Non-pigmented ciliary epithelial cell (primary cell): ENCODE data around the gene HMG20B.

Source experiments
- DNase-seq: peaks from one replicate; pipeline ENCODE4 v3.0.0-alpha.2; 2010; ENCODE audit warnings: low read depth

HMG20B gene

DNA sequence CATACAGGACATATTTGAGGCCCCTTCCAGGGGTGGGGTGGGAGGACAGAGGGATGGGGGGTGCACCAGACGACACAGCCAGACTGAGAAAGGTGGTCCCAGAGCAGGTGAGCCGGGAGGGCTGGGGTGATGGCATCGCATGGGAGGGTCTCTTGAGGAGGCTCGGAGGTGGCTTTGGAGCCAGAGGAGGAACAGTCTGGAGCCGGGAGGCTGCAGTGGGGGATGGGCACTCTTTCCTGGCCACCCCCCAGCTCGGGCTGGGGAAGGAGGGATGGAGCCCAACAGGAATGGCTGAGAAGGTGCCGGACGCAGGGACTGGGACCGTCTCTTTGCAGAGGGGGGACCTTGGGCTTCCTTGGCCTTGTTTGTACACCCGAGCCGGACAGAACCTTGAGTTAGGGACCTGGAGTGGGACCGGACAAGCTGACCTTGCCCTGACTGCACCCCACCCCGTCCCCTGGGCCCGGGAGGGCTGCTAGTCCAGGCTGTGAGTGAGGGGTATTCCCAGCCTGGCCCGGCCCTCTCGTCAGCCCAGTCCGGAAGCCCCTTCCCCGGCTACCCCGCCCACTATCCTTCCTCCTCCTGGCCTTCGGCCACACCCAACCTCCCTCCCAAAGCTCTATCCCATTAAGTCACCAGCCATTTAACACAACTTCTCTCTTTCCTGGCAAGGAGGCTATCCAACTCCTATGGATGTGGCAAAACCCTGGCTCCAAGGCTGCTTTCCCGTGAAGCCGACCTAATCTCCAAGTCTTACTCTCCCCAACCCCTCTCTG lies 34.7 kb downstream of the HMG20B start:
- DNase-seq: no peak

DNA sequence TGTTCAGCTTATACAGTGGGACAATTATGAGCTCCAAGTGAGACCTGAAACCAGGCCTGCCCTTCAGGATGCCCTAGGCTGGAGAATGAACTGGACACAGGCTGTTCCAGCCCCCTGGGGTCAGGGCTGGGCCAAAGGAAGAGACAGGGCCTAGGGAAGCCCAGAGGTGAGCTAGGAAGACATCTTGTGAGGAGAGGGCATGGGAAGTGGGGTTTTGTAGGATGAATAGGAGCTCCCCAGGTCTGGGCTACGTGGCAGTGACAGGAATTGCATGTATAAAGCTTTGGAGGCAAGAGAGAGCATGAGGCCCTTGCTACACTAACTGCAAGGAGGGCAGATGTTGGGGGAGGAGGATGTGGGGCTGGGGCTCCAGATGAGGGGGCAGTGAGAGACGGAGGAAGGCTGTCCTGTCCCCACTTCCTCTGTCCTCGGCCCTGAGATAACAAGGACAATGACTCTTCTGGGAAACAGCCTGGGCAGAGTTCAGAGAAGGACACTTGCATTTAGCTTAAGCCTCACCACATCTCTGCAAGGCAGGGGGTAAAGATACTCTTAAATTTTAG lies 35.4 kb downstream of the HMG20B start:
- DNase-seq: no peak

DNA sequence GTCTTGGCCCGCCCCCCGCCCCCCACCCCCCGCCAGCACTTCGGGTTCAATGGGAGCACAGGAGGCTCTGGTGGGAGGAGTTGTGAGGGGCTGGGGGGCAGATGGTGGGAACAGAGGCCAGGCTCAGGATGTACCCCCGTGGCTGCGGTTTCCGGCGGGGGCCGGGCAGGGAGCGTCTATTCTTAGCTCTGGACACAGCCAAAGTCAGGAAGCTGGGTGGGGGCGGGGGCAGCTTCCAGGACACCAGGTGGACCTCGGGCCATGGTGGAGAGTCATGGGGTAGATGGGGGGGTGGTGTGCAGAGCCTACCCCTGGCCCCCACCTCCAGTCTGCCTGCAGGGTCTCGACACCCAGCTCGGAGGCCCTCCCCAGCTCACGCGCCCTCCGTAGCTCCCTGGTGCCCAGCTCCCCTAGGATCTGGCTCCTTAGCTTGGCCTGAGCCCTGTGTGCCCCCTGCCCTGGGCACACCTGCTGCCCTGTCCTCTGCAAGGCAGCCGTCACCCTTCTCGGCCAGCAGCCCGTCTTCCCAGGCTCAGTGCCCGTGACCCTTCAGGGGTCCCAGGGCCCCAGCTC lies 36.1 kb downstream of the HMG20B start:
- DNase-seq: no peak

DNA sequence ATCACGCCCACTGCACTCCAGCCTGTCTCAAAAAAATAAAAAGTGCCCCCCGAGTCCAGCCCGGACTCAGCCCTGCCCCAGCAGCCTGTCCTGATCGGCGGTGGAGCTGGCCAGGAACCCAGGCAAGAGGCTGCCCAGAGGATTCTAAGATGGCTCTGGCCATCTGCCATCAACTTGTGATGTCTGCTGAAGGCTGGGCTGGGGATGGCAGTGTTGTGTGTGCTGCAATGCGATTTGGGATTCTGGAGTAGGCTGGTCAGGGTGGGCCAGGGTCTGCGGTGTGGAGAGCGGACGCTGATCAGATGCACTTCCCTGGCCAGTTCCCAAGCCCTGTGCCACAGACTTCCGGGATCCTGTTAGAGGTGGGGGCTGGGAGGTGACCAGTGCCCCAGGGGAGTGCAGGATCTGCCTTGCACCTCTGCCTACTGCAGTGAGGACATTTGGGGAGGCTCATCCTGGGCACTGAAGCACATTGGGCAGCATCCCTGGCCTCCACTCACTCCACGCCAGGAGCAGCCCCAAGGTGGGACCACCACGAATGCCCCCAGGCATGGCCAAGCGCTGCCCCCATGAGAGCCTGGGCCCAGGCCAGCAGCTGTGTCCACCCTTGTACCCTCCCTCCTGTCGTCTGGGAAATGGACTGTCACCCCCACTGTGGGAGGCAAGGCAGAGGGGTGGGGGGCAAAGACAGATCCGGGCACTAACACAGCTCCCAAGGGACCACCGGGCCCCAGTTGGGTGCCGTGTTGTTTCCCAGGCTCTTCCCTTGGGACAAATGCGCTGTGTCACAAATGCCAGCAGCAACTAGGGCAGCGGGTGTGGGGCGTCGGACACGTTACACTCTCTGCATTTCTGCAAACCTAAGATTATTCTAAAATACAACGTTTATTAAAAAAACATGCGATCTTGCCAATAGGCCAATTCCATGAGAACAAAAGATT lies 37.3 kb downstream of the HMG20B start:
- no peak for DNase-seq

DNA sequence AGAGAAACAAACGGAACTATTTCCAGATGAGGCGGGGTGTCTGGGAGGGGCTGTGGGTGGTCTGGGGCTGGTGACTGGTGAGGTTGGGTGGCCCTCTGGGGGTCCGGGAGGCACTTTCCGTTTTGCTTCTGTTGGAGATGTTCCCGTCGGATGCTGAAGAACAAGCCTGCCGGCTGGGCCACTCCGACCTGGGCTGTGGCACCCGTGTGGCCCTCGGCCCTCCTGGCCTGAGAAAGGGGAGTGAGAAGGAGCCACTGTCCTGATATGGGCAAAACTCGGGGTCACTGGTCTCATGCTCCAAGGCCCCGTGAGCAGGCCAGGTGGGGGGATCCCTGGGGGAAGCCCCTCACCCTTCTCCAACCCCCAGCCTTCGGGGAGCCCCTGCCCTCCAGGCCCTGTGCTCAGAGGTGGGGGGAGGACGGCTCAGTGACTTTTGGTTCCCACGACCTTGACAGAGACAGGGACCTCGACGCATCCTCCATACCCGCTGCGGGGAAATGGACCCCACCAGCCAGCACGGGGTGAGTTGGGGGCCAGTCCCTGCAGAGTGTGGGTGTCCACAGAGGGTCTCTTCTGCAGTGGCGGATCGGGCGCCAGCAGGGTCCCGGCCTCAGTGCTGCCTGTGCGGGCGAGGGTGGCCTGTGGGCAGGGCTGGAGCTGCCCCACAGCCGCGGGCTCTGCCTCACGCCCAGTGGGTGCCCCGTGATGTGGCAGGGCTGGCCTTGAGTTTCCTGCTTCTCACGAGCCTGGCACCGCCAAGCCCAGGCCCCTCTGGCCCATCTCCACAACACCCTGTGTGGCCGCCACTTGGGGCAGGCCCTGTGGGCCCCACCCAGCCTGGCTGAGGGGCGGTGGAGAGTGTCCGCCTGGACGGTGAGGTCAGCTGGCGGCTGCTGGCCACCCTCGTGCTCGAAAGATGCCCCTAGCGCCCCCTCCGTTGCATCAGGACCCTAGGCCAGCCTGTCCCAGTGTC lies 38.3 kb downstream of the HMG20B start:
- DNase-seq: no peak

DNA sequence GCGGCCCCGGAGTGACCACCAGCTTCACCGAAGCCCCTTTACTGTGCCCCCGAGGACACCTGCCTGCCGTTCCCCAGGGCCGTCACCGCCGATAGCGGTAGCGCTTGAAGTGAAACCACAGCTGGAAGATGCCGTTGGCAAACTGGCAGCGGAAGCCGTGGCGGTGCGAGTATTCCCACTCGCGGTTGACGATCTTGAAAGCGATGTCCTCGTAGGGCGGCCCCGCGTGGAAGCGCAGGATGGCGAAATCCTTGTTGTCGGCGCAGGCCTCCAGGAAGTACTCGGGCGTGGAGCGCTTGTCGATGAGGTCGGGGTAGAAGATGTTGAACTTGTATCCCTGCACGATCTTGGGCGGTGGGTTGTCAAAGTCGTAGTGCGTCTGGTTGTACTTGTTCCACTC lies 39.1 kb downstream of the HMG20B start:
- no peak for DNase-seq

DNA sequence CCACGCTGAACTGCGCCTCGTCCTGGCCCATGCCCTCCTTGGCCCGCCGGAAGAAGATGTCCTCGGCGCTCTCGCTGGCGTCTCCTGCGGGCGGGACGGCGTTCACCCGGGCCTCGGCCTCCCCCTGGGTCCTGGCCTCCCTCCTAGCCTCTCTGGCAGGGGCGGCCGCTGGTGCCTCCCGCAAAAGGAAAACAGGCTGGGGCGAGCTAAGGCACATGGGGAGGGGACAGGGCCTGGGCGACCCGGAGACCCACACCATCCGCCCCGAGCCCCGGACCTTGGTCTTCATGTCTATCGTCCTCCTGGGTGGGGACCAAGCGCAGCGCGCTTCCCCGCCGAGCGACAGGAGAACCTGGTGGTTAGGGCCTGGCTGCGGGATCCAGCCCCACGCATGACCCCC lies 39.6 kb downstream of the HMG20B start:
- DNase-seq: no peak

DNA sequence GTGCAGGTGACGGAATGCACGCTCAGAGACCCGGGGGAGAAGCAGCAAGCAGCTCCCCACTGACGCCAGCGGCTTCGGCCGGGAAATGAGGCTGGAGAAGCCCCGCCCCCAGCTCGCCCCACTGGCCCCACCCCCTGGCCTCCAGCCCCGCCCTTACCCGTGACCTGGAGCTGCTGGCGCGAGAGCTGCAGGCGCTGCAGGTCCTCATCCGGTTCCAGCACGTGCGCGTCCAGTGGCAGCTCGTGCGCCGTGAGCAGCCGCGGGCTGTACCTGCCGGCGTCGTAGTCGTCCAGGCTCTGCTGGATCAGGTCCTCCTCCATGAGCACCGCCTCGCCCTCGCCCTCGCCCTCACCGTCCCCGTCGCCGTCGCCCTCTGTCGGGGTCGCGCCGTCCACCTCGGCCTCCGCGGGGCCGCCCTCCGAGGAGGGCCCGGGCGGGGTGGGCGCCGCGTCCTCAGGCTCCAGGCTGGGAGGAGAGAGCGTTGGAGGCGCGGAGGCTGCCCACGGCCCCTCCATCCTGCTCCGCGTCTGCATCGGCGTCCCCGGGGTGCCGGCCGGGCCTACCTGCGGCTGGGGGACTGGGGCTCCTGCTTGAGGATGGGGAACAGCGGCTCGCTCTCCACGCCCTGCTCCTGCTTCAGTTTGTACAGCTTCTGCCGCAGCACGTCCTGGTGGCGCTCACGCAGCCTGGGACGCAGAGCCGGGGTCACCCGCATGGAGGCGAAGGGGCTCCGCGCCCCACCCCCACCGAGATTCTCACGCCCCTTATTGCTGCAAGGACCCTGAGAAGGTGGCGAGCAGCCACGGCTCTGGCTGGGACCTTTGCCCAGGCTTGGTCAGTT lies 40.4 kb downstream of the HMG20B start:
- DNase-seq: no peak

DNA sequence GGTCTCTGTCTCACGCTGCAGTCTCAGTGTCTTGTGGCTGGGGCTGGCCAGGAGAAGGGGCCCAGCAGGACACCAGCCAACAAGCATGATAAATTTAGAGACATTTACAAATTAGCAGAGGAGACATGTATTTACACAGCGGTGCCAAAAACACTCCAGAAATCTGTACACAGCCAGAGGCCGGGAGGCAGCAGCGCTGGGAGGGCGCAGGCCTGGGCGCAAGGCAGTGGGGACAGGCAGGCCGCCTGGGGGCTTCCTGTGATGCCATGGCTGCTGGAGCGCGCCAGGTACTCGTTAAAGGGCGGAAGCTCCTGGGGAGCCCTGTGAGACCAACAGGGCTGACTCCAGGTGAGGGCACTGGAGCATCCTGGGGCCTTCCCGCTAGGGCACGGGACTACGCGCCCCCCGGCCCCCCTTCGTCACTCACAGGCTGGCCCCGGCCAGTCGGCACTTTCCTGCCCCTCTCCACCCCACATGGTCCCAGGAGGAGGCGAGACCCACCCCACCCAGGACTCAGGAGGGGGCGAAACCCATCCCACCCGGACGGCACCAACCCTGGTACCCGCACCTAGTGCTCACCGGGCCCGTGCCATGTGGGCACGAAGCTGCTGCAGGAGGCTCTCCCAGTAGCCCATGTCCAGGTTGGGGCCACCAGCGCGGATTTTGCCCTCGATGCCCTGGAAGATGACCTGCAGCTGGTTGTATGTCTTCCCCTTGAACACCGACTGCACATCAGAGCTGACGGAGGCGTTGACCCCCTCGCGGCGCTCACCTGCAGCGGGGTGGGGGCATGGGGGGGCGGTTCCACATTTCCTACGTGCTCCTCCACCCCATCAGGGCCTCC lies 41.3 kb downstream of the HMG20B start:
- DNase-seq: no peak

DNA sequence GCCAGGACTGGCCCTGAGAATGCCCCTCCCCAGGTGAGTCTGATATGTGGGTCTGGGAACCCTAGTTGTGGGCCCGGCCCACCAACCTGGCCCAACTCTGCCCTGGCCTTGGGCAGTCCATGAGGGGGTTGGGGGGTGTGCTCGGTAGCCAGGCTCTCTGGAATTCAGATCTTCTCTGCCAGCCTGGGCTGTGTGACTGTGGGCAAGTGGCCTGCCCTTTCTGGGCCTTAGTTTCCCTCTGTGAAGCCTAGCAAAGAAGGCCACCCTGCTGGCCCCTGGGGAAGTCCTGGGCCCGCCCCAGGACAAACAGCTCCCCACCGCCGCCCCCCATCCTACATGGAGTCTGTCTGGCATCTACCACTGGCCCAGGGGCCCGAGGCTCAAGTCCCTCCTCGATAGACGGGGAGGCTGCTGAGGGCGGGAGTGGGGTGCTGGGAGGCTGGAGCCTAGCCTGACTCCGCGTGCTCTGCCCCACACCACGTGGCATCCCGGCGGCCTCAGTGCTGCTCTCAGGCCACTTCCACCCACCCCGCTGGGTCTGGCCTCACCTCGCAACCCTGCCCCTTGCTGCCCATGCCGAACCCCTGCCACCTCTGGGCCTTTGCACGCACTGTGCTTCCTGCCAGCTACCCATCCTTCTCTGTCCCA lies 42.2 kb downstream of the HMG20B start:
- DNase-seq: no peak

DNA sequence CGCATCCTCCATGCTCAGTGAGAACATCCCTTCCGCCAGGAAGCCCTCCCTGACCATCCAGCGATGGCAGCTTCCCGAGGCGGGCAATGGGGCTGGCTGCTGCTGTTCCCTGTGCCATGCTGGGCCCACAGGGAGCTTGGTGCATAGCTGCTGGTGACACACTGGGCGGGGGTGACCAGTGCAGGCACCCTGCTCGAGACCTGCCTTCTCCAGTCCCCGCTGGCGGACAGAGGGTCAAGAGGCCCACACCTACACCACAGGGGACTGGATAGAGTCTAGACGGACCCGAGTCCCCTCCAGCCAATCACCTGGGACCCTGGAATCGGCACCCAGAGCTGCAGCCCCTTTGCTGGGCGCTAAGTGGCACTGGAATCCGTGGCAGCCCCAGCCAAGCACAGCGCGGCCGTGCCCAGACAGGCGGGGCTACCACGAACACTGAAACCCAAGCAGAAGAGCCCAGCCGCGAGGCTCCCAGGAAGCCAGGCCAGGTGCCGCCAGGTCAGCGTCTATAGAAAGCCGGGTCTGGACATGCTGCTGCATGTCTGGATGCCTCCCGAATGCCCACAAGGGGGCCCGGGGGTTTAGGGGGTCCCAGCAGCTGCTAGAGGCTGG lies 42.9 kb downstream of the HMG20B start:
- no peak for DNase-seq

DNA sequence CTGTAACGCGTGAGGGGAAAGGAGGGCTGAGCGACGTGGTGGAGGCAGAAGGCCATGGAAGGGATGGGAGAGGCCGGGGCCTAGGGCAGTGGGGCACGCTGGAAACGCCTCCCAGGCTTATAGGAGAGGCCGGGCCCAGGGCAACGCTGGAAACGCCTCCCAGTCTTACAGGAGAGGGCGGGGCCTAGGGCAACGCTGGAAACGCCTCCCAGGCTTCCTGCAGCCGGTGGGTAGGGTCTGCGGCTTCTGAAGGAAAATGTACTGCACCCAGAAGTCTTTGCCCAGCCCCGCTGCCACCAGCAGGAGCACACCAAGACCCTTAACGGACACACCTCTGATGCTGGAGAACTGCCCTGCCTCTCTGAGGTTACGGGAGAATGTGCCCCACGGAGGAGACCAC lies 44.7 kb downstream of the HMG20B start:
- DNase-seq: no peak

DNA sequence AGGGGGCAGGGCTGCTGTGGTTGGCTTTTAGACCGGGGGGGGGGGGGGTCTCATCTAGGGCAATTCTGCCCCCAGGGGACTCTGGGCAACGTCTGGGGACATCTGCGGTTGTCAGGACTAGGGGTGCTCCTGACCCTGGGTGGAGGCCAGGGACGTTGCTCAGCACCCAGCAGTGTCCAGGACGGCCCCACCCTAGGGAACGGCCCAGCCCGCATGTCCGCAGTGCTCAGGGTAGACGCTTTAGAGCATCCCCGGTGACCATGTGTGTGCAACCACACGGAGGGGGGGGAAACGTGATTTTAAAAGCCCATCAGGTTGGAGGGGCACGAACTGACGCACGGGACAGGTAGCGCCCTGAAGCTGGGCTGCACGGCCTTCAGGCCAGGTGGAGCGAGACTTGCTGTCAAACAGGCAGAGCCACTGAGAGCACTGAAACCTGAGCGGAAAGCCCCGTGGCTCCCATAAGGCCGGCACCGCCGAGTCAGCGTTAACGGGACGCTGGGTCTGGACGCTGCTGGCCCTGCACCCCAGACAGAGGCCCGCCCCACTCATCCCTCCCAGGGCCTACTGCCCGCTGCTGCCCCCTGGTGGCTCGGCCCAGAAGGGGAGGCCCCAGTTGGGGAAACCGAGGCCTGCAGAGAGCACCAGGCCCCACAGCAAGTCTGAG lies 45.5 kb downstream of the HMG20B start:
- no peak for DNase-seq

DNA sequence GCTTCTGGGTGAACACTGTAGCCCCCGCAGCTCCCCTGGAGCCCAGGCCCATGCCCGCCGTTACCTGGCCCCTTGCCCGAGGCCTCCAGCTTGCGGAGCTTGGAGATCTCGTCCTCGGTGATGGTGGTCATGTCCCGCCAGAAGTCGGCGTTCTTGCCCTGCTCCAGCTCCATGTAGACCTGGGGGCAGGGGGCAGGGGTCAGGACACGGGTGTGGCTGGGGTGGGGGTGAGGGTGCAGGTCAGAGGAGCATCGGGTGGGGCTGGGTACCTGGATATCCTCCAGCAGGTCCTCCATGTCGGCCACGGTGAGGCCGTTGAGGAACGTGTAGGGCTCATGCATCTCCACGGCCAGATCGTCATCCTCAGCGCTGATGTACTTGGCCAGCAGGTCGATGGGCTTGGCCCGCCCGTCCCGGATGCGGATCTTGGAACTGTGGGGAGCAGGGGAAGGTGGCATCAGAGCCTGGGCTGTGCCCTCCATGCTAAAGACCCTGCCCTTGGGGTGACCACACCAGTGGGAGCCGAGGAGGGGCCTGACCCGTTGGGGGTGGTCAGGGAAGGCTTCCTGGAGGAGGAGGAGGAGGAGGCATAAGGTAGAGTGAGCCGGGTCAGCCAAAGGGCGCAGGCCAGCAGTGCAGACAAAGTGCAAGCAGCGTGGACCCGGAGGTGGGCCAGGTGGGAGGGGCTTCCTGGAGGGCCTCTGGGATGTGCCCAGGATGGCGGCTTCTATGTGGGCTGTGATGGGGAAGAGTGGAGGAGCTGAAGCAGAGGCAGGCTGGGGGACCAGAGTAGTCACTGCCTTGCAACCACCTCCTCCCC lies 46.3 kb downstream of the HMG20B start:
- DNase-seq: no peak

DNA sequence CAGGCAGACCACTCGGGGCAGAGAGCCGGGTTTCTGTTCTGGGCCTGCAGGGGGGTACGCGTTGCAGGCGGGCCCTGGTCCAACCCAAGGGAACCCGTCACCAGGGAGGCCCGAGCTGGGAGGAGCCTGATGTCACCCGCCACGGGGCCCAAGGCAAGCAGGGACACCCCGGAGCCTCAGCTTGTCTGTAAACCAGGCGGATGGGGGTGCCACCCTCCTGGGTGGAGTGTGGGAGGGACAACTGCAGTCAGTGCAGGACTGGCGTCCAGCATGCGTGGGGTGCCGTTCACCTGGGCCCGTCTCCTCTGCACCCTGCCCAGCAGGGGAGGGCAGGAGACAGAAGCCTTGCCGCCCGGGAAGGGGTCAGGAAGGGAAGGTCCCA lies 46.9 kb downstream of the HMG20B start:
- no peak for DNase-seq

DNA sequence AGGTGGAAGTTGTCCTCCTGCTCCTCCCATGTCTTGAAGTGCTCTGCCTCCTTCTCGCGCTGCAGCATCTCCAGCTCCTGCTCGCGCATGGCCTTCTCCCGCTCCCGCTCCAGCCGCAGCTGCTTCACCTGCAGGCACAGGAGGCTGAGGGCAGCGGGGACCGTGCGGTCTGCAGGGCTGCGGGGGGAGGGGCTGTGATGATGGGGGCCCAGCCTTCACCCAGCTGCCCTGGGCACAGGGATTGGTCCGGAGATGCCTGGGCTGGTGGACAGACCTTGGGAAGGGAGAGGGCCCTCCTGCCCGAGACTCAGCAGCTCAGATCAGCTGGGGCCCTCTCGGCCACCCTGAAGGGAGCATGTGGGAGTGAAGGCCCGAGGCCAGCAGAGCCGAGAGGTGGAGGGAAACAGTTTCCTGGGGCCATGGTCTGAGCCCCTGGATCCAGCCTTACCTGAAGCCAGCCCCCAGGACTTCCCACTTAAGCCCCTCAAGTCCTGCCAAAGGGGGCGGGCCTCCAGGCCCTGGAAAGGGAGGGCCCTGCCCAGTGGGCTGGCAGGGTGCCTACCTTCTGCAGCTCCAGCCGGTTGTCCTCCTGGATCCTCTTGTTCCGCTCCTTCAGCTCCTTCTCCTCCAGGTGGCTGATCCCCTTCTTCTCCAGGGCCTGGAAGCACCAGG lies 47.5 kb downstream of the HMG20B start:
- DNase-seq: no peak
